Activated CD8-positive, alpha-beta memory T cell treated with anti-CD3 and anti-CD28 coated beads, Interleukin-2, amount 50 U/mL, for 1 hour (primary cell): Measurements from ENCODE around the gene MALAT1.
A peak's percentile ranks its signal among the peaks of the same experiment; 100 is the strongest.
"Not testable (repeated sequence)": the region's sequence is repeated elsewhere in the genome, so short reads cannot be mapped to it uniquely, and the experiment has no call there.

ENCODE experiments used
- DNase-seq: peaks from one replicate; pipeline ENCODE4 v3.0.0-alpha.2; 2020; ENCODE audit errors: extremely low read depth

The MALAT1 gene

DNA sequence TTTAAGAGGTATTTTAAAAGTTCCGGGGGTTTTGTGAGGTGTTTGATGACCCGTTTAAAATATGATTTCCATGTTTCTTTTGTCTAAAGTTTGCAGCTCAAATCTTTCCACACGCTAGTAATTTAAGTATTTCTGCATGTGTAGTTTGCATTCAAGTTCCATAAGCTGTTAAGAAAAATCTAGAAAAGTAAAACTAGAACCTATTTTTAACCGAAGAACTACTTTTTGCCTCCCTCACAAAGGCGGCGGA lies 193 bp upstream of the MALAT1 start:
- DNase-seq: no peak

DNA sequence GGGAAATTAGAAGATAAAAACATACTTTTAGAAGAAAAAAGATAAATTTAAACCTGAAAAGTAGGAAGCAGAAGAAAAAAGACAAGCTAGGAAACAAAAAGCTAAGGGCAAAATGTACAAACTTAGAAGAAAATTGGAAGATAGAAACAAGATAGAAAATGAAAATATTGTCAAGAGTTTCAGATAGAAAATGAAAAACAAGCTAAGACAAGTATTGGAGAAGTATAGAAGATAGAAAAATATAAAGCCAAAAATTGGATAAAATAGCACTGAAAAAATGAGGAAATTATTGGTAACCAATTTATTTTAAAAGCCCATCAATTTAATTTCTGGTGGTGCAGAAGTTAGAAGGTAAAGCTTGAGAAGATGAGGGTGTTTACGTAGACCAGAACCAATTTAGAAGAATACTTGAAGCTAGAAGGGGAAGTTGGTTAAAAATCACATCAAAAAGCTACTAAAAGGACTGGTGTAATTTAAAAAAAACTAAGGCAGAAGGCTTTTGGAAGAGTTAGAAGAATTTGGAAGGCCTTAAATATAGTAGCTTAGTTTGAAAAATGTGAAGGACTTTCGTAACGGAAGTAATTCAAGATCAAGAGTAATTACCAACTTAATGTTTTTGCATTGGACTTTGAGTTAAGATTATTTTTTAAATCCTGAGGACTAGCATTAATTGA lies 1.0 kb downstream of the MALAT1 start:
- no peak for DNase-seq

DNA sequence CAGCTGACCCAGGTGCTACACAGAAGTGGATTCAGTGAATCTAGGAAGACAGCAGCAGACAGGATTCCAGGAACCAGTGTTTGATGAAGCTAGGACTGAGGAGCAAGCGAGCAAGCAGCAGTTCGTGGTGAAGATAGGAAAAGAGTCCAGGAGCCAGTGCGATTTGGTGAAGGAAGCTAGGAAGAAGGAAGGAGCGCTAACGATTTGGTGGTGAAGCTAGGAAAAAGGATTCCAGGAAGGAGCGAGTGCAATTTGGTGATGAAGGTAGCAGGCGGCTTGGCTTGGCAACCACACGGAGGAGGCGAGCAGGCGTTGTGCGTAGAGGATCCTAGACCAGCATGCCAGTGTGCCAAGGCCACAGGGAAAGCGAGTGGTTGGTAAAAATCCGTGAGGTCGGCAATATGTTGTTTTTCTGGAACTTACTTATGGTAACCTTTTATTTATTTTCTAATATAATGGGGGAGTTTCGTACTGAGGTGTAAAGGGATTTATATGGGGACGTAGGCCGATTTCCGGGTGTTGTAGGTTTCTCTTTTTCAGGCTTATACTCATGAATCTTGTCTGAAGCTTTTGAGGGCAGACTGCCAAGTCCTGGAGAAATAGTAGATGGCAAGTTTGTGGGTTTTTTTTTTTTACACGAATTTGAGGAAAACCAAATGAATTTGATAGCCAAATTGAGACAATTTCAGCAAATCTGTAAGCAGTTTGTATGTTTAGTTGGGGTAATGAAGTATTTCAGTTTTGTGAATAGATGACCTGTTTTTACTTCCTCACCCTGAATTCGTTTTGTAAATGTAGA lies 1.7 kb downstream of the MALAT1 start:
- no peak for DNase-seq

- DNase-seq: no peak
These were observed 2.3 kb downstream of the MALAT1 start for GRCh38 chr11:65501186-65501471.

GRCh38 chr11:65501472-65502273 lies 2.8 kb downstream of the MALAT1 start:
- no peak for DNase-seq

GRCh38 chr11:65502274-65502554 lies 3.4 kb downstream of the MALAT1 start:
- DNase-seq: no peak

- no peak for DNase-seq
These were observed 3.9 kb downstream of the MALAT1 start for GRCh38 chr11:65502555-65503367.

GRCh38 chr11:65503368-65503948 lies 4.6 kb downstream of the MALAT1 start:
- DNase-seq: no peak

GRCh38 chr11:65503949-65504673 lies 5.3 kb downstream of the MALAT1 start:
- DNase-seq: no peak

DNA sequence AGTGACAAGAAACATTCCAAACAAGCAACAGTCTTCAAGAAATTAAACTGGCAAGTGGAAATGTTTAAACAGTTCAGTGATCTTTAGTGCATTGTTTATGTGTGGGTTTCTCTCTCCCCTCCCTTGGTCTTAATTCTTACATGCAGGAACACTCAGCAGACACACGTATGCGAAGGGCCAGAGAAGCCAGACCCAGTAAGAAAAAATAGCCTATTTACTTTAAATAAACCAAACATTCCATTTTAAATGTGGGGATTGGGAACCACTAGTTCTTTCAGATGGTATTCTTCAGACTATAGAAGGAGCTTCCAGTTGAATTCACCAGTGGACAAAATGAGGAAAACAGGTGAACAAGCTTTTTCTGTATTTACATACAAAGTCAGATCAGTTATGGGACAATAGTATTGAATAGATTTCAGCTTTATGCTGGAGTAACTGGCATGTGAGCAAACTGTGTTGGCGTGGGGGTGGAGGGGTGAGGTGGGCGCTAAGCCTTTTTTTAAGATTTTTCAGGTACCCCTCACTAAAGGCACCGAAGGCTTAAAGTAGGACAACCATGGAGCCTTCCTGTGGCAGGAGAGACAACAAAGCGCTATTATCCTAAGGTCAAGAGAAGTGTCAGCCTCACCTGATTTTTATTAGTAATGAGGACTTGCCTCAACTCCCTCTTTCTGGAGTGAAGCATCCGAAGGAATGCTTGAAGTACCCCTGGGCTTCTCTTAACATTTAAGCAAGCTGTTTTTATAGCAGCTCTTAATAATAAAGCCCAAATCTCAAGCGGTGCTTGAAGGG lies 6.0 kb downstream of the MALAT1 start:
- no peak for DNase-seq

- DNase-seq: no peak
These were observed 6.8 kb downstream of the MALAT1 start for GRCh38 chr11:65505466-65506289.

- no peak for DNase-seq
These were observed 7.5 kb downstream of the MALAT1 start for GRCh38 chr11:65506290-65506771.

GRCh38 chr11:65506772-65507505 lies 8.1 kb downstream of the MALAT1 start:
- DNase-seq: peak; percentile 48

- DNase-seq: not testable (repeated sequence)
These were observed 13.5 kb downstream of the MALAT1 start for GRCh38 chr11:65512311-65512710.

DNA sequence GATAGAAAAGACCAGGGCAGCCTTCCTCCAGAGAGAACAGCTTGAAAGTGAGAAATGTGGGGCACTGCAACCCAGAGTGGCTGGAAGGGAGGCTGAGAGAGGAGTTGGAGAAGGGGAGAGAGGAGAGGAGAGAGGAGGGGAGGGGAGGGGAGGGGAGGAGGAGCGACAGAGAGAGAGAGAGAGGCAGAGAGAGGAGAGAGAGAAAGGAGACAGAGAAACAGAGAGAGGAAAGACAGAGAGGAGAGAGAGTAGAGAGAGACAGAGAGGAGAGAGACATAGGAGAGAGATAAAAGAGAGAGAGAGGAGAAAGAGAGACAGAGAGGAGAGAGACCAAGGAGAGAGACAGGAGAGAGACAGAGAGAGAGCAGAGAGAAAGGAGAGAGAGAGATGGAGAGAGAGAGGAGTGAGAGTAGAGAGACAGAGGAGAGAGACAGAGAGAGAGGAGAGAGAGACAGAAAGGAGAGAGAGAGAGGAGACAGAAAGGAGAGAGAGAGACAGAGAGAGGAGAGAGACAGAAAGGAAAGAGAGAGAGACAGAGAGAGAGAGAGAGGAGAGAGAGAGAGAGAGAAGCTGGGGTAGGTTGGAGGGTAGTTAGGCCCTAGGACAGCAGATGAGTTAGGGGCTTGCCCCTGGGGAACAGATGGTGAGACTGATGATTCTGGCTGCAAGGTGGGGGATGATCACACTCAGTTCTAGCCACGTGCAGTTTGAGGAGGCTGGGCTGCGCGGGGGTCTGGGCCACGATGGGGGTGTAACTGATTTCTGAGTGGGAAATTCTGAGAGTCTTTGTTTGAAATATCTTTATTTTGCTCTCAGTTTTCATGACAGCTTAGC lies 17.5 kb downstream of the MALAT1 start:
- no peak for DNase-seq

DNA sequence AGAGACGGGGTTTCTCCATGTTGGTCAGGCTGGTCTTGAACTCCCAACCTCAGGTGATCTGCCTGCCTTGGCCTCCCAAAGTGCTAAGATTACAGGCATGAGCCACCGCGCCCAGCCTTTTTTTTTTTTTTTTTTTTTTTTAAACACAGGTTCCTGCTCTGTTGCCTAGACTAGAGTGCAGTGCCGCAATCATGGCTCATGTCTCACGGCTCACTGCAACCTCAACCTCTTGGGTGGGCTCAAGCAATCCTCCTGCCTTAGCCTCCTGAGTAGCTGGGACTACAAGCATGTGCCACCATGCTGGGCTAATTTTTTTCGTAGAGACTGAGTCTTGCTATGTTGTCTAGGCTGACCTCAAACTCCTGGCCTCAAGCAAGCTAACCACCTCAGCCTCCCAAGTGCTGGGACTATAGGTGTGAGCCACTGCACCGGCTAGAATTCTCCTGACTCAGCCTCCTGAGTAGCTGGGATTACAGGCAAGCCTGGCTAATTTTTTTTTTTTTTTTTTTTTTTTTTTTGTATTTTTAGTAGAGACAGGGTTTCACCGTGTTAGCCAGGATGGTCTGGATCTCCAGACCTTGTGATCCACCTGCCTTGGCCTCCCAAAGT lies 20.2 kb downstream of the MALAT1 start:
- not testable (repeated sequence) for DNase-seq

DNA sequence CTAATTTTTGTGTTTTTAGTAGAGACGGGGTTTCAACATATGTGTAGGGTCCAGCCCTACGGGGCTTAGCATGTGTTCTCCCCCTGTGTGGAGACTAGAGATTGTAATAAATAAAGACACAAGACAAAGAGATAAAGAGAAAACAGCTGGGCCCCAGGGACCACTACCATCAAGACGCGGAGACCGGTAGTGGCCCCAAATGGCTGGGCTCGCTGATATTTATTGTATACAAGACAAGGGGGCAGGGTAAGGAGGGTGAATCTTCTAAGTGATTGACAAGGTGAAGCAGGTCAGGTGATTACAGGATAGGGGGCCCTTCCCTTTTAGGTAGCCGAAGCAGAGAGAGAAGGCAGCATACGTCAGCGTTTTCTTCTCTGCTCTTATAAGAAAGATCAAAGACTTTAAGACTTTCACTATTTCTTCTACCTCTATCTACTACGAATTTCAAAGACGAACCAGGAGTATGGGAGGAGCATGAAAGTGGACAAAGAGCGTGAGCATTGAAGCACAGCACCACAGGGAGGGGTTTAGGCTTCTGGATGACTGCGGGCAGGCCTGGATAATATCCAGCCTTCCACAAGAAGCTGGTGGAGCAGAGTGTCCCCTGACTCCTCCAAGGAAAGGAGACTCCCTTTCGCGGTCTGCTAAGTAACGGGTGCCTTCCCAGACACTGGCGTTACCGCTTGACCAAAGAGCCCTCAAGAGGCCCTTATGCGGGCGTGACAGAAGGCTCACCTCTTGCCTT lies 23.1 kb downstream of the MALAT1 start:
- DNase-seq: not testable (repeated sequence)
